ENCODE measurements around the gene ASXL1.

DNA sequence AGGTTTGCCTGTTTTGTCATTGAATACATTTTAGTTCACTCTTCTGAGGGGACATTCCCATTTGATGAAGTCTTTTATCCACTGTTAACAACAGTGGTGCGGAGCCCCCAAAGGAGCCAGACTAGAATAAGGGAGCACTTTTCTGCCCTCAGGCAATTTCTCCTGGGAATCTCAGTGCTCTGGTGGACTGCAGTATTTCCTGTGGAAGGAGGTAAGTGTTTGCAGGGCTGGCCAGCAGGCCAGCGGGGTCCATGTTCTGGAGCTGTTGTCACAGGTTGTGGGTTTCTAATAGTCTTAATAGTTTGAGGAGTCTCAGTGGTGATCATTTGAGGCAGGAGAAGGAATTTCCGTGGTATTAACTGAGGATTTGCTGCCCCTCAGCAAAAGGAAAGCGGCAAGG is 83.5 kb downstream of the ASXL1 start:
- TF ChIP-seq, protein P1, sequence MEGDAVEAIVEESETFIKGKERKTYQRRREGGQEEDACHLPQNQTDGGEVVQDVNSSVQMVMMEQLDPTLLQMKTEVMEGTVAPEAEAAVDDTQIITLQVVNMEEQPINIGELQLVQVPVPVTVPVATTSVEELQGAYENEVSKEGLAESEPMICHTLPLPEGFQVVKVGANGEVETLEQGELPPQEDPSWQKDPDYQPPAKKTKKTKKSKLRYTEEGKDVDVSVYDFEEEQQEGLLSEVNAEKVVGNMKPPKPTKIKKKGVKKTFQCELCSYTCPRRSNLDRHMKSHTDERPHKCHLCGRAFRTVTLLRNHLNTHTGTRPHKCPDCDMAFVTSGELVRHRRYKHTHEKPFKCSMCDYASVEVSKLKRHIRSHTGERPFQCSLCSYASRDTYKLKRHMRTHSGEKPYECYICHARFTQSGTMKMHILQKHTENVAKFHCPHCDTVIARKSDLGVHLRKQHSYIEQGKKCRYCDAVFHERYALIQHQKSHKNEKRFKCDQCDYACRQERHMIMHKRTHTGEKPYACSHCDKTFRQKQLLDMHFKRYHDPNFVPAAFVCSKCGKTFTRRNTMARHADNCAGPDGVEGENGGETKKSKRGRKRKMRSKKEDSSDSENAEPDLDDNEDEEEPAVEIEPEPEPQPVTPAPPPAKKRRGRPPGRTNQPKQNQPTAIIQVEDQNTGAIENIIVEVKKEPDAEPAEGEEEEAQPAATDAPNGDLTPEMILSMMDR (IDR thresholded peaks at IDR 0.05 in 2 of 3, conservative IDR thresholded peaks at IDR 0.05 in 1 of 3; ENCODE audit: borderline replicate concordance in 1 of 3, insufficient read depth in 1 of 3, low read depth in 2 of 3, low read length in 2 of 3): no peak
- TF ChIP-seq EZH2phosphoT487 (IDR thresholded peaks at IDR 0.05; ENCODE audit: borderline replicate concordance) (no peak), POLR2A (IDR thresholded peaks at IDR 0.05; ENCODE audit: borderline replicate concordance, extremely low read depth, insufficient read depth, insufficient read length) (no peak), CEBPB (IDR thresholded peaks at IDR 0.05; ENCODE audit: low read depth) (no peak), ELF1 (IDR thresholded peaks at IDR 0.05; ENCODE audit: borderline replicate concordance, low read depth) (no peak), EZH2 (IDR thresholded peaks at IDR 0.05) (no peak), TCF7L2 (IDR thresholded peaks at IDR 0.05; ENCODE audit: borderline replicate concordance, extremely low read depth, insufficient read depth, insufficient read length) (no peak), SP1 (IDR thresholded peaks at IDR 0.05; ENCODE audit: low read depth) (no peak)
- TF ChIP-seq, protein P2, sequence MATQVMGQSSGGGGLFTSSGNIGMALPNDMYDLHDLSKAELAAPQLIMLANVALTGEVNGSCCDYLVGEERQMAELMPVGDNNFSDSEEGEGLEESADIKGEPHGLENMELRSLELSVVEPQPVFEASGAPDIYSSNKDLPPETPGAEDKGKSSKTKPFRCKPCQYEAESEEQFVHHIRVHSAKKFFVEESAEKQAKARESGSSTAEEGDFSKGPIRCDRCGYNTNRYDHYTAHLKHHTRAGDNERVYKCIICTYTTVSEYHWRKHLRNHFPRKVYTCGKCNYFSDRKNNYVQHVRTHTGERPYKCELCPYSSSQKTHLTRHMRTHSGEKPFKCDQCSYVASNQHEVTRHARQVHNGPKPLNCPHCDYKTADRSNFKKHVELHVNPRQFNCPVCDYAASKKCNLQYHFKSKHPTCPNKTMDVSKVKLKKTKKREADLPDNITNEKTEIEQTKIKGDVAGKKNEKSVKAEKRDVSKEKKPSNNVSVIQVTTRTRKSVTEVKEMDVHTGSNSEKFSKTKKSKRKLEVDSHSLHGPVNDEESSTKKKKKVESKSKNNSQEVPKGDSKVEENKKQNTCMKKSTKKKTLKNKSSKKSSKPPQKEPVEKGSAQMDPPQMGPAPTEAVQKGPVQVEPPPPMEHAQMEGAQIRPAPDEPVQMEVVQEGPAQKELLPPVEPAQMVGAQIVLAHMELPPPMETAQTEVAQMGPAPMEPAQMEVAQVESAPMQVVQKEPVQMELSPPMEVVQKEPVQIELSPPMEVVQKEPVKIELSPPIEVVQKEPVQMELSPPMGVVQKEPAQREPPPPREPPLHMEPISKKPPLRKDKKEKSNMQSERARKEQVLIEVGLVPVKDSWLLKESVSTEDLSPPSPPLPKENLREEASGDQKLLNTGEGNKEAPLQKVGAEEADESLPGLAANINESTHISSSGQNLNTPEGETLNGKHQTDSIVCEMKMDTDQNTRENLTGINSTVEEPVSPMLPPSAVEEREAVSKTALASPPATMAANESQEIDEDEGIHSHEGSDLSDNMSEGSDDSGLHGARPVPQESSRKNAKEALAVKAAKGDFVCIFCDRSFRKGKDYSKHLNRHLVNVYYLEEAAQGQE (IDR thresholded peaks at IDR 0.05; ENCODE audit: low read depth): no peak
